ENCODE measurements around the gene NEK3. TPM values are rescaled to one million over a fixed set of nuclear protein-coding genes. Genes with fewer than 3 reads are reported as not detected.
"Not testable (repeated sequence)": the region's sequence is repeated elsewhere in the genome, so short reads cannot be mapped to it uniquely, and the experiment has no call there.

The NEK3 gene
- total and polyA plus RNA-seq, 3 donors from 2014 or later, result 26.3 to 41.3 (median 40.7) TPM

GRCh38 chr13:52096748-52097147 is 62.6 kb downstream of the NEK3 start:
- no peak for TF ChIP-seq POLR2A (IDR thresholded peaks at IDR 0.05)
- H3K9me3 ChIP-seq, result no peaks in the 10 kb centered on the region
- H3K27ac ChIP-seq, result no peak overlapping the region
- 80 to 96% methylated on average over 3 of the region's 3 CpGs for WGBS, 2 donors
- no peak for DNase-seq
- intact Hi-C loops (cut with DNase I; ENCODE audit: low total_unique reads), result no loop called here
- H3K4me1 ChIP-seq, result no peaks in the 10 kb centered on the region
- no peaks in the 10 kb centered on the region for H3K27me3 ChIP-seq
- no peaks in the 10 kb centered on the region for H3K36me3 ChIP-seq (ENCODE audit: low read depth, missing control alignments)
- H3K4me3 ChIP-seq, result no peak overlapping the region

- no peaks in the 10 kb centered on the region for H3K9me3 ChIP-seq
- TF ChIP-seq CTCF (IDR thresholded peaks at IDR 0.05), result no peak
- TF ChIP-seq POLR2A (IDR thresholded peaks at IDR 0.05), result no peak
- WGBS, 2 donors, result 89 to 93% methylated on average over 2 of the region's 2 CpGs
Measured at GRCh38 chr13:52096062-52096461, 63.3 kb downstream of the NEK3 start.

GRCh38 chr13:52092087-52092486 is 67.3 kb downstream of the NEK3 start:
- WGBS, 2 donors, result 92 to 93% methylated on average over 2 of the region's 2 CpGs
- H3K36me3 ChIP-seq (ENCODE audit: low read depth, missing control alignments), result no peaks in the 10 kb centered on the region
- TF ChIP-seq CTCF (IDR thresholded peaks at IDR 0.05) (no peak), POLR2A (IDR thresholded peaks at IDR 0.05) (no peak)
- DNase-seq, result no peak
- no peaks in the 10 kb centered on the region for H3K4me1 ChIP-seq
- H3K27ac ChIP-seq, result no peak overlapping the region
- H3K27me3 ChIP-seq, result no peaks in the 10 kb centered on the region
- H3K4me3 ChIP-seq, result no peak overlapping the region
- no peaks in the 10 kb centered on the region for H3K9me3 ChIP-seq
- intact Hi-C loops (cut with DNase I; ENCODE audit: low total_unique reads), result no loop called here

More at GRCh38 chr13:52096062-52096461, 63.3 kb downstream of the NEK3 start:
- no peak for DNase-seq
- no peak overlapping the region for H3K27ac ChIP-seq
- no peaks in the 10 kb centered on the region for H3K36me3 ChIP-seq (ENCODE audit: low read depth, missing control alignments)
- intact Hi-C loops (cut with DNase I; ENCODE audit: low total_unique reads), result no loop called here
- no peak overlapping the region for H3K4me3 ChIP-seq
- no peaks in the 10 kb centered on the region for H3K4me1 ChIP-seq
- H3K27me3 ChIP-seq, result no peaks in the 10 kb centered on the region

- no peak overlapping the region for H3K4me3 ChIP-seq
- no peaks in the 10 kb centered on the region for H3K4me1 ChIP-seq
- no peaks in the 10 kb centered on the region for H3K36me3 ChIP-seq (ENCODE audit: low read depth, missing control alignments)
- TF ChIP-seq CTCF (IDR thresholded peaks at IDR 0.05), result no peak
- TF ChIP-seq POLR2A (IDR thresholded peaks at IDR 0.05), result no peak
- no peak overlapping the region for H3K27ac ChIP-seq
- WGBS, 2 donors, result 60 to 67% methylated on average over 2 of the region's 2 CpGs
- H3K27me3 ChIP-seq, result no peaks in the 10 kb centered on the region
- no peaks in the 10 kb centered on the region for H3K9me3 ChIP-seq
- DNase-seq, result no peak
- intact Hi-C loops (cut with DNase I; ENCODE audit: low total_unique reads), result no loop called here
Measured at GRCh38 chr13:52091473-52091872, 67.9 kb downstream of the NEK3 start.

- 82 to 89% methylated on average over 2 of the region's 2 CpGs for WGBS, 2 donors
- H3K27ac ChIP-seq, result no peak overlapping the region
- DNase-seq, result no peak
- no peaks in the 10 kb centered on the region for H3K27me3 ChIP-seq
- H3K4me3 ChIP-seq, result no peak overlapping the region
- TF ChIP-seq CTCF (IDR thresholded peaks at IDR 0.05), result no peak
- no peak for TF ChIP-seq POLR2A (IDR thresholded peaks at IDR 0.05)
- intact Hi-C loops (cut with DNase I; ENCODE audit: low total_unique reads), result no loop called here
- H3K4me1 ChIP-seq, result no peaks in the 10 kb centered on the region
- H3K9me3 ChIP-seq, result no peaks in the 10 kb centered on the region
- H3K36me3 ChIP-seq (ENCODE audit: low read depth, missing control alignments), result no peaks in the 10 kb centered on the region
Measured at GRCh38 chr13:52085421-52085820, 74.0 kb downstream of the NEK3 start.

GRCh38 chr13:52084981-52085380 is 74.4 kb downstream of the NEK3 start:
- DNase-seq; H3K36me3 ChIP-seq (ENCODE audit: low read depth, missing control alignments); H3K9me3 ChIP-seq; H3K4me3 ChIP-seq; H3K27ac ChIP-seq; intact Hi-C loops (cut with DNase I; ENCODE audit: low total_unique reads); H3K4me1 ChIP-seq; H3K27me3 ChIP-seq: not testable (repeated sequence)
- WGBS, 2 donors, result 92 to 95% methylated on average over 3 of the region's 3 CpGs
